Hepatocyte (in vitro differentiated cells): ENCODE measurements around the gene ATOH8. TPM values are rescaled to one million over a fixed set of nuclear protein-coding genes. Genes with fewer than 3 reads are reported as not detected.

Experiments used
- DNase-seq: peaks from one replicate; pipeline ENCODE4 v3.0.0-alpha.2; 2016; ENCODE audit warnings: low spot score
- H2AFZ ChIP-seq: fragments of 200-600 bp; sonication (generic); 2 replicates; pipeline ENCODE4 v1.6.0; 2016; ENCODE audit warnings: antibody characterized with exemption, mild to moderate bottlenecking
- H3K27ac ChIP-seq: fragments of 200-600 bp; sonication (generic); 2 replicates; pipeline ENCODE4 v1.5.1; 2016; ENCODE audit warnings: mild to moderate bottlenecking
- H3K27me3 ChIP-seq: fragments of 200-600 bp; sonication (generic); 2 replicates; pipeline ENCODE4 v1.6.1; 2016
- H3K36me3 ChIP-seq: fragments of 200-600 bp; sonication (generic); replicated peaks from 2 replicates; pipeline ENCODE4 v1.5.1; 2016; ENCODE audit warnings: low read depth; ENCODE audit not compliant: insufficient read depth
- H3K4me1 ChIP-seq: fragments of 200-600 bp; sonication (generic); 2 replicates; pipeline ENCODE4 v1.5.1; 2016; ENCODE audit warnings: mild to moderate bottlenecking, moderate library complexity; ENCODE audit not compliant: insufficient read depth
- H3K4me2 ChIP-seq: fragments of 200-600 bp; sonication (generic); 2 replicates; pipeline ENCODE4 v1.6.0; 2016
- H3K4me3 ChIP-seq: fragments of 200-600 bp; sonication (generic); 2 replicates; pipeline ENCODE4 v1.5.1; 2016; ENCODE audit warnings: mild to moderate bottlenecking
- H3K79me2 ChIP-seq: fragments of 200-600 bp; sonication (generic); 2 replicates; pipeline ENCODE4 v1.6.0; 2017; ENCODE audit warnings: mild to moderate bottlenecking
- H3K9me2 ChIP-seq: fragments of 200-600 bp; sonication (generic); replicated peaks from 2 replicates; pipeline ENCODE4 v1.6.0; 2017; ENCODE audit warnings: mild to moderate bottlenecking; ENCODE audit not compliant: insufficient read depth
- H3K9me3 ChIP-seq: fragments of 200-600 bp; sonication (generic); 2 replicates; pipeline ENCODE4 v1.5.1; 2016; ENCODE audit warnings: low read depth, mild to moderate bottlenecking
- H4K20me1 ChIP-seq: fragments of 200-600 bp; sonication (generic); 2 replicates; pipeline ENCODE4 v1.6.0; 2016; ENCODE audit warnings: mild to moderate bottlenecking; ENCODE audit not compliant: insufficient read depth, poor library complexity, severe bottlenecking
- EZH2 ChIP-seq: fragments of 200-600 bp; sonication (generic); IDR thresholded peaks from 2 replicates; pipeline ENCODE4 v1.6.1; 2016; ENCODE audit warnings: antibody characterized with exemption, mild to moderate bottlenecking, borderline replicate concordance
- EZH2phosphoT487 ChIP-seq: fragments of 200-600 bp; sonication (generic); IDR thresholded peaks from one replicate; pipeline ENCODE4 v1.6.1; 2018; ENCODE audit warnings: antibody characterized with exemption, mild to moderate bottlenecking, low read depth, moderate library complexity; ENCODE audit not compliant: unreplicated experiment, severe bottlenecking
- WGBS: methylation state at CpG from one replicate; pipeline ENCODE4 v1.1.6; 2016; ENCODE audit warnings: low lambda C conversion rate; ENCODE audit errors: missing lambda C conversion rate; 5-methylcytosine and 5-hydroxymethylcytosine counted together
- microRNA-seq: library from miRNA; unstranded; fragments of <30 nt; microRNA quantifications from one replicate; pipeline ENCODE4, GENCODE V29; 2017
- polyA plus RNA-seq: library from polyadenylated mRNA; unstranded; fragments of >200 nt; fragmentation: Nextera tagmentation; extraction: Ambion mirVana; gene quantifications from 2 replicates; pipeline ENCODE4 v1.2.1, GENCODE V29; 2016
- small RNA-seq: library from RNA; depleted of rRNA; stranded (forward); fragments of <200 nt; gene quantifications from one replicate; pipeline ENCODE3, GENCODE V24; 2014
- total RNA-seq: library from RNA; depleted of rRNA; stranded (reverse); fragments of >200 nt; gene quantifications from 2 replicates; pipeline ENCODE4 v1.2.3, GENCODE V29; 2014
- TF ChIP-seq, protein P1 (sequence below): fragments of 200-600 bp; sonication (generic); IDR thresholded peaks from 2 replicates; pipeline ENCODE4 v1.5.1; 2016; ENCODE audit warnings: antibody characterized with exemption, mild to moderate bottlenecking; ENCODE audit not compliant: poor library complexity

The ATOH8 gene
- total and polyA plus RNA-seq, 2 experiments from 2014 or later: 1.3 to 2.0 TPM

DNA sequence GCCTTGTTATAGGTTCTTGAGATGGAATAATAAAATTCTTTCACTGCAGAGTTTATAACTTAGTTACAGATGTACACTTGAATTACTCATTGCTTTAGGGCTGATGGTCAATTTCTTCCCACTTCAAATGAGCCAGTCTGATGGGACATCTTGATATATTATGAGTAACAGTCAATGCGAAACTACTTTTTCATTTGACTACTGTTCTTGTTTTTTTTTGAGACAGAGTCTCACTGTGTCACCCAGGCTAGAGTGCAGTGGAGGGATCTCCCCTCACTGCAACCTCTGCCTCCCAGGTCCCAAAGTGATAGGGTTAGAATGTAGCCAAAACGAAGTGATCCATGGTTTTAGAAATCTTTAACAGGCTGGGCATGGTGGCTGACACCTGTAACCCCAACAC, 77.9 kb downstream of the ATOH8 start:
- DNase-seq: no peak
- H3K79me2 ChIP-seq: no peaks in the 10 kb centered on the region
- TF ChIP-seq, protein P1, sequence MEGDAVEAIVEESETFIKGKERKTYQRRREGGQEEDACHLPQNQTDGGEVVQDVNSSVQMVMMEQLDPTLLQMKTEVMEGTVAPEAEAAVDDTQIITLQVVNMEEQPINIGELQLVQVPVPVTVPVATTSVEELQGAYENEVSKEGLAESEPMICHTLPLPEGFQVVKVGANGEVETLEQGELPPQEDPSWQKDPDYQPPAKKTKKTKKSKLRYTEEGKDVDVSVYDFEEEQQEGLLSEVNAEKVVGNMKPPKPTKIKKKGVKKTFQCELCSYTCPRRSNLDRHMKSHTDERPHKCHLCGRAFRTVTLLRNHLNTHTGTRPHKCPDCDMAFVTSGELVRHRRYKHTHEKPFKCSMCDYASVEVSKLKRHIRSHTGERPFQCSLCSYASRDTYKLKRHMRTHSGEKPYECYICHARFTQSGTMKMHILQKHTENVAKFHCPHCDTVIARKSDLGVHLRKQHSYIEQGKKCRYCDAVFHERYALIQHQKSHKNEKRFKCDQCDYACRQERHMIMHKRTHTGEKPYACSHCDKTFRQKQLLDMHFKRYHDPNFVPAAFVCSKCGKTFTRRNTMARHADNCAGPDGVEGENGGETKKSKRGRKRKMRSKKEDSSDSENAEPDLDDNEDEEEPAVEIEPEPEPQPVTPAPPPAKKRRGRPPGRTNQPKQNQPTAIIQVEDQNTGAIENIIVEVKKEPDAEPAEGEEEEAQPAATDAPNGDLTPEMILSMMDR: no peak
- TF ChIP-seq EZH2phosphoT487 (no peak), EZH2 (no peak)
- no peaks in the 10 kb centered on the region for H3K36me3 ChIP-seq
- no peaks in the 10 kb centered on the region for H3K27me3 ChIP-seq
- no peak overlapping the region for H3K27ac ChIP-seq
- H3K4me1 ChIP-seq: no peaks in the 10 kb centered on the region
- no peak overlapping the region for H3K4me3 ChIP-seq
- no peaks in the 10 kb centered on the region for H3K9me3 ChIP-seq
- WGBS: 91% methylated on average over 2 of the region's 2 CpGs
- no peak overlapping the region for H2AFZ ChIP-seq
- H4K20me1 ChIP-seq: no peaks in the 10 kb centered on the region
- no peak overlapping the region for H3K4me2 ChIP-seq
- H3K9me2 ChIP-seq: no peaks in the 10 kb centered on the region

DNA sequence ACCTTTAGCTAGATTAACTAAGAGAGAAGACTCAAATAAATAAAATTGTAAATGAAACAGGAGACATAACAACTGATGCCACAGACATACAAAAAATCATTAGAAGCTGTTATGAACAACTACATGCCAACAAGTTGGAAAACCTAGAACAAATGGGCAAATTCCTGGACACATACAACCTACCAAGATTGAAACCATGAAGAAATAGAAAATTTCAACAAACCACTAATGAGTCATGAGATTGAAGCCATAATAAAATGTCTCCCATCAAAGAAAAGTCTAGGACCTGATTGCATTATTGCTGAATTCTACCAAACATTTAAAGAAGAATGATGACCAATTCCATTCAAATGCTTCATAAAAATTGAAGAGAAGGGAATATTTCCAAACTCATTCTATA, 80.7 kb downstream of the ATOH8 start:
- TF ChIP-seq EZH2 (no peak), EZH2phosphoT487 (no peak)
- TF ChIP-seq, protein P1: no peak
- no peaks in the 10 kb centered on the region for H4K20me1 ChIP-seq
- no peak overlapping the region for H3K27ac ChIP-seq
- H3K9me3 ChIP-seq: no peaks in the 10 kb centered on the region
- no peaks in the 10 kb centered on the region for H3K9me2 ChIP-seq
- no peak for DNase-seq
- H3K79me2 ChIP-seq: no peaks in the 10 kb centered on the region
- no peaks in the 10 kb centered on the region for H3K4me1 ChIP-seq
- no peak overlapping the region for H3K4me2 ChIP-seq
- no peaks in the 10 kb centered on the region for H3K27me3 ChIP-seq
- no peaks in the 10 kb centered on the region for H3K36me3 ChIP-seq
- H3K4me3 ChIP-seq: no peak overlapping the region
- H2AFZ ChIP-seq: no peak overlapping the region

Small RNA genes within 50 kb of the gene (microRNA-seq; reads per million reads assigned to microRNA genes)
- not detected for gene MIR6071

Small RNA genes within 50 kb of the gene (small RNA-seq; reads per million reads assigned to genes)
- gene MIR6071: not detected
- gene RN7SKP83: not detected
- gene RNU1-38P: not detected

Other genes starting within 250 kb of the ATOH8 start
- gene MAT2A, start 214.8 kb upstream of the ATOH8 start, total RNA-seq: 202 and 252 TPM in 2 replicates
- 379 and 465 TPM in 2 replicates for gene MAT2A, start 214.8 kb upstream of the ATOH8 start, polyA plus RNA-seq
- gene GGCX, start 192.5 kb upstream of the ATOH8 start, total RNA-seq: 64.5 and 82.5 TPM in 2 replicates
- 66.1 and 73.5 TPM in 2 replicates for gene GGCX, start 192.5 kb upstream of the ATOH8 start, polyA plus RNA-seq
- gene VAMP8, start 176.4 kb upstream of the ATOH8 start, total RNA-seq: 50.7 and 70.4 TPM in 2 replicates
- 213 and 240 TPM in 2 replicates for gene VAMP8, start 176.4 kb upstream of the ATOH8 start, polyA plus RNA-seq
- 2.1 and 2.7 TPM in 2 replicates for gene VAMP5, start 169.6 kb upstream of the ATOH8 start, total RNA-seq
- gene VAMP5, start 169.6 kb upstream of the ATOH8 start, polyA plus RNA-seq: 36.1 TPM in 2 replicates
- gene RNF181, start 158.2 kb upstream of the ATOH8 start, total RNA-seq: 139 and 159 TPM in 2 replicates
- gene RNF181, start 158.2 kb upstream of the ATOH8 start, polyA plus RNA-seq: 250 and 256 TPM in 2 replicates
- gene TMEM150A, start 151.3 kb upstream of the ATOH8 start, total RNA-seq: 20.1 and 25.7 TPM in 2 replicates
- gene TMEM150A, start 151.3 kb upstream of the ATOH8 start, polyA plus RNA-seq: 64.6 and 67.9 TPM in 2 replicates
- 21.6 and 23.1 TPM in 2 replicates for gene C2orf68, start 141.9 kb upstream of the ATOH8 start, total RNA-seq
- gene C2orf68, start 141.9 kb upstream of the ATOH8 start, polyA plus RNA-seq: 28.3 and 28.4 TPM in 2 replicates
- 41.7 and 63.9 TPM in 2 replicates for gene USP39, start 137.8 kb upstream of the ATOH8 start, total RNA-seq
- 27.5 and 38.5 TPM in 2 replicates for gene USP39, start 137.8 kb upstream of the ATOH8 start, polyA plus RNA-seq
- 13.0 and 27.6 TPM in 2 replicates for gene SFTPB, start 85.8 kb upstream of the ATOH8 start, total RNA-seq
- 1.1 and 3.3 TPM in 2 replicates for gene SFTPB, start 85.8 kb upstream of the ATOH8 start, polyA plus RNA-seq
- gene GNLY, start 59.6 kb upstream of the ATOH8 start, total RNA-seq: not detected in 2 replicates
- gene GNLY, start 59.6 kb upstream of the ATOH8 start, polyA plus RNA-seq: 1.0 TPM in 1 of 2 replicates, not detected in the other
- gene ST3GAL5, start 135.0 kb downstream of the ATOH8 start, total RNA-seq: 25.6 and 36.5 TPM in 2 replicates
- 24.4 and 24.7 TPM in 2 replicates for gene ST3GAL5, start 135.0 kb downstream of the ATOH8 start, polyA plus RNA-seq